ENCODE measurements around the gene SORL1.
"Not testable (repeated sequence)": the region's sequence is repeated elsewhere in the genome, so short reads cannot be mapped to it uniquely, and the experiment has no call there.

Gene SORL1

GRCh38 chr11:121561240-121561639 lies 109.1 kb downstream of the SORL1 start:
- FAIRE-seq (no peak), DNase-seq (ENCODE audit: low spot score) (no peak)

GRCh38 chr11:121561716-121562115 lies 109.6 kb downstream of the SORL1 start:
- DNase-seq (ENCODE audit: low spot score) (no peak), FAIRE-seq (no peak)

DNA sequence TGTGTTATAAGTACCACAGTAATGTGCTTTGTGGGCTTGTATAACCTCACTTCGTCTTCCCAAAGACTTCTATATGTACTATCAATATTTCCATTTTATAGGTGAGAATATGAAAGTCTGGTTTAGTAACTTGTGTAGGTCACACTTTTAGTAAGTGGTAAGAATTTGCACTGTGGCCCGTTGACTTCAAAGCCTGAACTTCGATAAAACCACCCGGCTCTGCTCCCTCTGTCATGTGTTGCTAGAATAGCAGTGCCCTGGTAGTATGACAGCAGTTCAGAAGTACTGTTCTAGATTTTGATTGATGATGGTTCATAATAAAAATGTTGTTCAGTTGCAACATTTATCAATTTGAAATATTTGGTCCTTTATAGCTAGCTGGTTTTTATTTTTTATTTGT lies 110.9 kb downstream of the SORL1 start:
- no peak for DNase-seq (ENCODE audit: low spot score)
- FAIRE-seq = no peak

DNA sequence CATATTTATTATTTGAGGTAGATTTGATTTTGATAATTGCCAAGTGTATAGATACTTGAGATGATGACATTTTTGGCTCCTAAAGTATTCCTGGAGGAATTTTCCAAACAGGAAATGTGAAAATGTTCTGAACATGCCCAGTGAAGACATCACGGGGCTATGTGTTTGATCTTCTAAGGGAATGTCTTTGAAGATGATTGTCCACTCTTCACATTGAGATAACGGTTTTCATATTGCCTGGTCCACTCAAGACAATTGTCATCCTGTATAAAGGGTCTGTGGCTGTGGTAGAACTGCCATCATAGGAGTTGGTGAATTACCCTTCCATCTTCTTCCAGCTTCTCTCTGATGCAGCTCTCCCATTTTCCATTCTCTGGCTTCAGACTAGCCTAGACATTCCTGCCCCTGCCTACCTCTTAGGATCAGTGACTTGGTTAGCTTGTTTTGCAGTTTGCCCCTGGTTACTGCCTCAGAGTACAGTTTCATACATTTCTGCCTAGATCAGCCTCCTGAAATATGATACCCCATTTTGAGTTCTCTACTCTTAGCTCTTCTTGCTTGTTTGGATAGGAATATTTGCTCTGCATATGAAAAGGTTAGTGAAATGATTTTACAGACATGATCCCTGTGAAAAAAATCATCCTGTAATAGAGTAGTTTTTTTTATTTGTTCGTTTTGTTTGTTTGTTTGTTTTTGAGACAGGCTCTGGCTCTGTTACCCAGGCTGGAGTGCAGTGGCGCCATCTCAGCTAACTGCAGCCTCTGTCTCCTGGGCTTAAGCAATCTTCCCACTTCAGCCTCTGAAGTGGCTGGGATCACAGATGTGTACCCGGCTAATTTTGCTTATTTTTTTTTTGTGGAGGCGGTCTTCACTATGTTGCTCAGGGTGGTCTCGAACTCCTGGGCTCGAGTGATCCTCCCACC lies 112.0 kb downstream of the SORL1 start:
- no peak for FAIRE-seq

GRCh38 chr11:121564948-121565684 lies 113.0 kb downstream of the SORL1 start:
- FAIRE-seq (no peak), DNase-seq (ENCODE audit: low spot score) (no peak)

More for the DNA sequence above, 112.0 kb downstream of the SORL1 start:
- DNase-seq (ENCODE audit: low spot score) = no peak

- no peak for DNase-seq (ENCODE audit: low spot score)
- no peak for FAIRE-seq
These were observed 114.4 kb downstream of the SORL1 start for GRCh38 chr11:121566279-121567168.

DNA sequence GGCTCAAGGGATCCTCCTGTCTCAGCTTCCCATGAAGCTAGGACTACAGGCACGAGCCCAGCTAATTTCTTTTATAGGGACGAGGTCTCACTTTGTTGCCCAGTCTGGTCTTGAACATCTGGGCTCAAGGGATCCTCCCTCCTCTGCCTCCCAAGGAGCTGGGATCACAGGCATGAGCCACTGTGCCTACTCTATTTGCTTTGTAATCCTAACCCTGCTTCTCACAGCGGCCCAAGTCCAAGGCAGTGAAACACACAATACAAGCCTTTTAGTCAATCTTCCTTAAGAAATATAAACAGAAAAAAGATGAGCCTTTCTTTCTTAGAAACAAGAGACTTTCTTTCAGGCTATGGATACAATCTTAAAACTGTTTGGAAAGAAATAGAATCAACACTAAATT lies 115.9 kb downstream of the SORL1 start:
- FAIRE-seq (no peak), DNase-seq (ENCODE audit: low spot score) (no peak)

DNA sequence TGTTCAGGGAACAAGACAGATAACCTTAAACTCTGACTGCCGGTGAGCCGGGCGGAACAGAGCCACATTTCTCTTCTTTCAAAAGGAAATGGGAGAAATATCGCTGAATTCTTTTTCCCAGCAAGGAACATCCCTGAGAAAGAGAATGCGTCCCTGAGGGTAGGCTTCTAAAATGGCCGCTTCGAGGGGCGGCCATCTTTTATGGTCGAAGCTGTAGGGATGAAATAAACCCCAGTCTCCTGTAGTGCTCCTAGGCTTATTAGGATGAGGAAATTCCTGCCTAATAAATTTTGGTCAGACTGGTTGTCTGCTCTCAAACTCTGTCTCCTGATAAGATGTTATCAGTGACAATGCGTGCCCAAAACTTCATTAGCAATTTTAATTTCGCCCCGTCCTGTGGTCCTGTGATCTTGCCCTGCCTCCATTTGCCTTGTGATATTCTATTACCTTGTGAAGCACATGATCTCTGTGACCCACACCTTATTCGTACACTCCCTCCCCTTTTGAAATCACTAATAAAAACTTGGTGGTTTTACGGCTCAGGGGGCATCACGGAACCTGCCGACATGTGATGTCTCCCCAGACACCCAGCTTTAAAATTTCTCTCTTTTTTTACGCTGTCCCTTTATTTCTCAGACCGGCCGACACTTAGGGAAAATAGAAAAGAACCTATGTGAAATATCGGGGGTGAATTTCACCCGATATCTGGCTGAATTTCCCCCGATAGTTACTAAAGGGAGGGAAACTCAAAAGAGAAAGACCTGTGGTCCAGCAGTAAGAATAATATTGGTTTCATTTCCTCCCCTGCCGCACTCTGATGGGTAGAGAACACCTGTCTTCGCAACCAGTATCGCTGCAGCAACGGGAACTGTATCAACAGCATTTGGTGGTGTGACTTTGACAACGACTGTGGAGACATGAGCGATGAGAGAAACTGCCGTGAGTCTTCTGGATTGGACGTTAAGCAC lies 117.5 kb downstream of the SORL1 start:
- FAIRE-seq; DNase-seq (ENCODE audit: low spot score): not testable (repeated sequence)

GRCh38 chr11:121570453-121570852 lies 118.3 kb downstream of the SORL1 start:
- no peak for DNase-seq (ENCODE audit: low spot score)
- FAIRE-seq = no peak

- DNase-seq (ENCODE audit: low spot score) (no peak), FAIRE-seq (no peak)
These were observed 119.4 kb downstream of the SORL1 start for GRCh38 chr11:121571506-121571905.

GRCh38 chr11:121572571-121573059 lies 120.5 kb downstream of the SORL1 start:
- no peak for FAIRE-seq
- no peak for DNase-seq (ENCODE audit: low spot score)

- DNase-seq (ENCODE audit: low spot score) (no peak), FAIRE-seq (no peak)
These were observed 122.7 kb downstream of the SORL1 start for GRCh38 chr11:121574801-121575200.

DNA sequence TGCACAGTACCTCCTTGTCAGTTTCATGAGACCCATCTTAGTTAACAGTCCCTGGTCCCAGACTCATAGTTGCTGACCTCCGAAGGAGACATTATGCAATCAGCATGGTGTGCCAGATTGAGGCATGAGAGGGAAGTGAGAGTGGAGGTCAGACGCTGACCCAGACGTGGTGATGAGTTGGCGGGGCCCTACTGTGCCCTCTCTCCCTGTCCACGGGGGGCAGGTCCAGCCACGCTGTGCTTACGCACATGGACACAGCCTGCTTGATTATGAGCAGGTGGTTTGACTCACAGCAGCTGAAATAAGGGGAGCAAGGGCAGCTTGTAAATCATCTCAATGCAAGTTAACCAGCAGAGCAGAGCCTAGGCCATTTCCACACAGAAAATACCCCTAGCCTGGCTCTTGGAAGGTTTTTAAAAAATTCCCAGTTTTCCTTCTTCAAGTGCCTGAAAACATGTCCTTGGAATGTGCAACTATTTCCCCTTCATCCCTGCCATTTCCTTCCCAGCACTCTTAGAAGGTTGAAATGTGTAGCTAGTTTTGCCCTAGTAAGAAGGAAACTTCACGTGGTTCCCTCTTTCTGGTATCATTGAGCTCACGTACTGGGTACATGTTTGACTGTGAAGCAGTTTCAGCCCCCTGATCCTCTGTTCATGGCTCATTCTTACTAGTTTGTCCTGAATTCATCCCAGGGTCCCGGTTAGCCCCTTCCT lies 123.3 kb downstream of the SORL1 start:
- FAIRE-seq (no peak), DNase-seq (ENCODE audit: low spot score) (no peak)

GRCh38 chr11:121575963-121576290 lies 123.8 kb downstream of the SORL1 start:
- FAIRE-seq (no peak), DNase-seq (ENCODE audit: low spot score) (no peak)

DNA sequence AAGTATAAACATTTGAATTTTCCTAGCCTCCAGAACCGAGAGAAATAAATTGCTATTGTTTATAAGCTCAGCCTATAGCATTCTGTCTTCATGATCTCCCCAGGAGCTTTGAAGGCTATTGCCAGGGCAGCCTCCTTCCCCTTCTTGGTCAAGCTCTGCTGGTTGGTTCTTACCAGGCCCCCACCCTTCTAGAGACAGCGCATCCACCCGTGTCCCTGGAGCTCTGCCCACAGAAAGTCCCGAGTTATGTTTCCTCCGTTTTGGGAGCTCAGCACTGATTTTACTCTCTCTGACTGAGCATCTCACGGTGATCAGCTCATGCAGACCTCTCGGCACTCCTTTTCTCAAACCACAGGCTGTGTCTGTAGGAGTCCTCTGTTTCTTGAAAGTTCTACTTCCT lies 124.4 kb downstream of the SORL1 start:
- DNase-seq (ENCODE audit: low spot score) (no peak), FAIRE-seq (no peak)

GRCh38 chr11:121577106-121577848 lies 125.2 kb downstream of the SORL1 start:
- FAIRE-seq (no peak), DNase-seq (ENCODE audit: low spot score) (no peak)

- no peak for FAIRE-seq
- no peak for DNase-seq (ENCODE audit: low spot score)
These were observed 126.3 kb downstream of the SORL1 start for GRCh38 chr11:121578251-121578976.

DNA sequence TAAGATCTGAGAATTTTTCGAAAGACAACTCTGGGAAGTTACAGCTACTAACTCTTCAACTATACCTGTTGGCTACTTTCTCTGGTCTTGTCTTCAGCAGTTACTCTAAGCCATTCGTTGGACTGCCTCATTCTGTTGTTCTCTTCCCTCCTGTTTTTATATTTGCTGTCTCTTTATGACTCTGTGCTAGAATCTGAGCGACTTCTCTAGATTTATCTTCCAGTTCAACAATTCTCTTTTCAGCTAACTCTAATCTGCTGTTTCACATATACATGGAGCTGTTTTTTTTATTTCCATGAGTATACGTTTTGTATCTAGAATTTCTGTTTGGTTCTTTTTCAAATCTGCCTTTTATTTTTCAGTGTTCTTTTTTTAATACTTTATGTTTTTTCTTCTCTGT lies 128.0 kb downstream of the SORL1 start:
- FAIRE-seq = no peak
- DNase-seq (ENCODE audit: low spot score) = no peak
